ENCODE results near the gene WRAP73.

DNA sequence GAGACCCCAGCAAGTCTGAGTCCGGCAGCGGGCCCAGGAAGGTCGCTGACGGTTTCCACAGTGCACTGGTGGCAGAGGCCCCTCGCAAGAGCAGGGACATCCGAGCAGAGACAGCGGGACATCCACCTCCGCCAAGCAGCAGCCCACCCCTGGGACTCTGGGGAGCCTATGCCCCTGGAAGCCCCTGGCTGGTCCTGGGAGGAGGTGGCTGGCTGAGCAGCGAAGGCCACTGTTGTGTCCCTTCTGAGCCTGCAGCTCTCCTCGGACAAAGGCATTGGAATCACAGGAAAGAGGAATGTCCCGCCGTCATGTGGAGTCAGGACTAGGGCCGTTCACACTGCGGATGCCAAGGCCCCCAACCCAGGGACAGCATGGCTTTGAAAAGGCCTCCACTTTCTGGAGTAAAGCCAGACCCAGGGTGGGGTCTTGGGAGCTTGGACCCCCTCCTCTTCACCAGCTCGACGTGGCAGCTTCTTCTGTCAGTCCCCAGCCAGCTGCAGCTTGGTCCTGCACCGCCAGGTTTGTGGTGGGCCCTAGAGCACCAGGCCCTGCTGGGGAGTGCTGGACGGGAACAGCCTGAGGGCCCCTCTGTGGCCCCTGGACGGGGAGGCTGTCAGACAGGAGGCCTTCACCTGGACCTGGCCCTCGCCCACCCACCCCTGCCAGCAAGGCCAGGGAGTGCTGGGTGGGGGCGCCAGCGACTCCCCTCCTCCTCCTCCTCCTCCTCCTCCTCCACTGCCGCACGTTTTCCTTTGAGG lies 40.0 kb downstream of the WRAP73 start:
- TF ChIP-seq EZH2phosphoT487 (IDR thresholded peaks at IDR 0.05; ENCODE audit: insufficient read depth, low read depth) (no peak), EZH2 (IDR thresholded peaks at IDR 0.05; ENCODE audit: insufficient read depth, poor library complexity, severe bottlenecking) (no peak)

Data from GM23248 (cell line).